ENCODE data around the gene YDJC. TPM values are rescaled to one million over a fixed set of nuclear protein-coding genes. Genes with fewer than 3 reads are reported as not detected.

The YDJC gene
- total RNA-seq, 1 donor from 2014 or later = 34.0 TPM

- H4K20me1 ChIP-seq (ENCODE audit: insufficient read depth, low read length) = peaks cover 24% of the 10 kb centered on the region
- no peak overlapping the region for H2AFZ ChIP-seq (ENCODE audit: low read depth, low read length)
- no peak overlapping the region for H3K4me3 ChIP-seq (ENCODE audit: insufficient read depth, low read depth, low read length)
- H3K36me3 ChIP-seq (ENCODE audit: insufficient read depth, low read length) = peaks cover 25% of the 10 kb centered on the region
- Mint-ChIP-seq H3K27ac (ENCODE audit: unreplicated experiment) (no peak overlapping the region), H3K4me1 (ENCODE audit: low read depth, unreplicated experiment) (no peaks in the 10 kb centered on the region), H3K4me3 (ENCODE audit: unreplicated experiment) (no peak overlapping the region), H3K27me3 (ENCODE audit: low read depth, unreplicated experiment) (no peaks in the 10 kb centered on the region), H3K9me3 (ENCODE audit: unreplicated experiment) (no peaks in the 10 kb centered on the region), H3K36me3 (ENCODE audit: low read depth, unreplicated experiment) (peaks cover 30% of the 10 kb centered on the region)
- no peak overlapping the region for H3K9ac ChIP-seq (ENCODE audit: low read length)
- no peak overlapping the region for H3K27ac ChIP-seq (ENCODE audit: low read depth, low read length)
- H3K4me2 ChIP-seq (ENCODE audit: low read length) = no peak overlapping the region
- no peaks in the 10 kb centered on the region for H3K27me3 ChIP-seq (ENCODE audit: insufficient read depth, low read length)
- H3K9me3 ChIP-seq (ENCODE audit: insufficient read depth, low read depth, low read length) = no peaks in the 10 kb centered on the region
- TF ChIP-seq EZH2 (IDR thresholded peaks at IDR 0.05; ENCODE audit: insufficient read depth, low read length) = no peak
- TF ChIP-seq, protein P1, sequence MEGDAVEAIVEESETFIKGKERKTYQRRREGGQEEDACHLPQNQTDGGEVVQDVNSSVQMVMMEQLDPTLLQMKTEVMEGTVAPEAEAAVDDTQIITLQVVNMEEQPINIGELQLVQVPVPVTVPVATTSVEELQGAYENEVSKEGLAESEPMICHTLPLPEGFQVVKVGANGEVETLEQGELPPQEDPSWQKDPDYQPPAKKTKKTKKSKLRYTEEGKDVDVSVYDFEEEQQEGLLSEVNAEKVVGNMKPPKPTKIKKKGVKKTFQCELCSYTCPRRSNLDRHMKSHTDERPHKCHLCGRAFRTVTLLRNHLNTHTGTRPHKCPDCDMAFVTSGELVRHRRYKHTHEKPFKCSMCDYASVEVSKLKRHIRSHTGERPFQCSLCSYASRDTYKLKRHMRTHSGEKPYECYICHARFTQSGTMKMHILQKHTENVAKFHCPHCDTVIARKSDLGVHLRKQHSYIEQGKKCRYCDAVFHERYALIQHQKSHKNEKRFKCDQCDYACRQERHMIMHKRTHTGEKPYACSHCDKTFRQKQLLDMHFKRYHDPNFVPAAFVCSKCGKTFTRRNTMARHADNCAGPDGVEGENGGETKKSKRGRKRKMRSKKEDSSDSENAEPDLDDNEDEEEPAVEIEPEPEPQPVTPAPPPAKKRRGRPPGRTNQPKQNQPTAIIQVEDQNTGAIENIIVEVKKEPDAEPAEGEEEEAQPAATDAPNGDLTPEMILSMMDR (IDR thresholded peaks at IDR 0.05; ENCODE audit: insufficient read depth, low read depth, low read length) = no peak
- no peak for DNase-seq (ENCODE audit: low read depth)
- no peaks in the 10 kb centered on the region for H3K4me1 ChIP-seq (ENCODE audit: insufficient read depth, low read length)
- H3K79me2 ChIP-seq (ENCODE audit: insufficient read depth, low read length) = peaks cover 9% of the 10 kb centered on the region
- no peak for FAIRE-seq
Measured at GRCh38 chr22:21673534-21674321, 43.9 kb upstream of the YDJC start.

DNA sequence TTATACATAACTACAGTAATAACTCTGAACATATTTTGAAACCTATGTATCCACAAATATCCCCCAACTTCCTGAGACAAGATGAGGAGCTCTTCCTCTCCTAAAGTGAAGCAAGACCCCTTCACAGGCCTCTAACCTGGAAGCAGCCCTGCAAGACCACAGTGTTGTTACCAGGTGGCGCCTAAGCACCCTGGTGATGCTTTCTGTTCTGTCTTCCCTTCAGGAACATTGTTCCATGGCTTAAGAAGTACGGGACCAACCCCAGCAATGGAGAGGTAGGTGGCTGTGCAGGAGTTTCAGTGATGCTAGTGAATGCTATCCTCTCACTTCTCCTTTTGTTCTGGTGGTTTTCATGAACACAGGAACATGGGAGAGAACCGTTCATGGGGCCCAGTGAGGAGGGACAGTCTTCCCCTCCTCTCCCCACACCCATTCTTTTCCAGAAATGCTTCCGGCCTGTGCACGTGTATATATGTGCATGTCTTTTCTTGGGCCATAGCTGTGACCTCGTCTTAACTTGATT lies 42.3 kb upstream of the YDJC start:
- H3K36me3 Mint-ChIP-seq (ENCODE audit: low read depth, unreplicated experiment) = peaks cover 23% of the 10 kb centered on the region
- no peak overlapping the region for H3K27ac Mint-ChIP-seq (ENCODE audit: unreplicated experiment)

More for the DNA sequence above, 42.3 kb upstream of the YDJC start:
- H3K4me1 Mint-ChIP-seq (ENCODE audit: low read depth, unreplicated experiment) = peaks cover 2% of the 10 kb centered on the region
- no peaks in the 10 kb centered on the region for H3K9me3 Mint-ChIP-seq (ENCODE audit: unreplicated experiment)
- no peak overlapping the region for H3K4me3 Mint-ChIP-seq (ENCODE audit: unreplicated experiment)
- H3K27me3 Mint-ChIP-seq (ENCODE audit: low read depth, unreplicated experiment) = no peaks in the 10 kb centered on the region
- Histone ChIP-seq H2AFZ (ENCODE audit: low read depth, low read length) (no peak overlapping the region), H3K79me2 (ENCODE audit: insufficient read depth, low read length) (peaks cover 17% of the 10 kb centered on the region), H3K4me3 (ENCODE audit: insufficient read depth, low read depth, low read length) (no peak overlapping the region), H4K20me1 (ENCODE audit: insufficient read depth, low read length) (peaks cover 24% of the 10 kb centered on the region), H3K27me3 (ENCODE audit: insufficient read depth, low read length) (no peaks in the 10 kb centered on the region), H3K27ac (ENCODE audit: low read depth, low read length) (no peak overlapping the region), H3K9ac (ENCODE audit: low read length) (no peak overlapping the region), H3K4me2 (ENCODE audit: low read length) (no peak overlapping the region), H3K9me3 (ENCODE audit: insufficient read depth, low read depth, low read length) (no peaks in the 10 kb centered on the region), H3K4me1 (ENCODE audit: insufficient read depth, low read length) (no peaks in the 10 kb centered on the region), H3K36me3 (ENCODE audit: insufficient read depth, low read length) (peaks cover 25% of the 10 kb centered on the region)
- DNase-seq (ENCODE audit: low read depth) (no peak), FAIRE-seq (no peak)
- no peak for TF ChIP-seq EZH2 (IDR thresholded peaks at IDR 0.05; ENCODE audit: insufficient read depth, low read length)
- TF ChIP-seq, protein P1 (IDR thresholded peaks at IDR 0.05; ENCODE audit: insufficient read depth, low read depth, low read length) = no peak
